Chondrocyte (in vitro differentiated cells): Measurements from ENCODE around the gene POT1. TPM values are rescaled to one million over a fixed set of nuclear protein-coding genes. Genes with fewer than 3 reads are reported as not detected.

Experiments
- DNase-seq: peaks from one replicate; pipeline ENCODE4 v3.0.0; 2021; ENCODE audit warnings: mixed read lengths, low spot score
- H3K27ac Mint-ChIP-seq: one replicate; pipeline ENCODE4 v1.8.0; 2021; ENCODE audit warnings: mild to moderate bottlenecking, moderate library complexity, mixed read lengths; ENCODE audit not compliant: unreplicated experiment
- H3K27me3 Mint-ChIP-seq: 2 replicates; pipeline ENCODE4 v1.8.0; 2021; ENCODE audit warnings: low read depth, mixed read lengths
- H3K36me3 Mint-ChIP-seq: 2 replicates; pipeline ENCODE4 v1.8.0; 2021; ENCODE audit warnings: low read depth, mixed read lengths
- H3K4me1 Mint-ChIP-seq: 2 replicates; pipeline ENCODE4 v1.8.0; 2021; ENCODE audit warnings: low read depth, mild to moderate bottlenecking, mixed read lengths
- H3K4me3 Mint-ChIP-seq: one replicate; pipeline ENCODE4 v1.8.0; 2021; ENCODE audit warnings: mild to moderate bottlenecking, moderate library complexity, mixed read lengths; ENCODE audit not compliant: unreplicated experiment
- H3K9me3 Mint-ChIP-seq: 2 replicates; pipeline ENCODE4 v1.8.0; 2021; ENCODE audit warnings: low read depth, mixed read lengths
- total RNA-seq: library from RNA; stranded (reverse); gene quantifications from 3 replicates; pipeline ENCODE4 v1.2.1, GENCODE V29; 2021
- TF ChIP-seq, protein P1 (sequence below): fragments of 200-600 bp; sonication (generic); IDR thresholded peaks from 2 replicates; pipeline ENCODE4 v1.5.0; 2021; ENCODE audit warnings: antibody characterized with exemption, mild to moderate bottlenecking, moderate library complexity

POT1 gene
- total RNA-seq, 1 donor from 2014 or later = 14.2 TPM

DNA sequence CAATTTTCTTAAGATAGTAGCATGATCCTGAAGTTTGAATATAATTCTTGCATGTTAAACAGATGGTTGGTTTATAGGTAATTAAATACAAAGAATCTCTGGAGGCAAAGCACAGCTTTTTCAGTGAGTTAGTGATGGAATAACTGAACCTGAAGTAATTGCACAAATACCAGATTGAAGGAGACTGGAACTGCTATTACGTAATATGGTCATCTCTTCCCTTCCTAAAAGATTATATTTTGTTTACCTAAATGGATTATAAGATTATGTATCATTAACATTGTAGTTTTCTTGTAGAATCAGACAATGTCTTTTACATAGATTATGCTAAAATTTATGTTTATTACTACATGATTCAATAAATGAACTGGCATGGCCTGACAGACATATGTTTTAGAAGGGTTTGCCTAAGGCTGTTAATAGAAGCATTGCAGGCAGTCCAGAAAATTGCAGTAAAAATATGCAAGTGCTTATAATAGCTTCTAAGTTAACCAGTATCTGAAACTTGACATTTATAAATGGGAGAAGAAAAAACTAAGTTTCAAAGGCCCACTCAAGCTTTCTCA, 128.2 kb downstream of the POT1 start:
- Mint-ChIP-seq H3K27me3 (no peaks in the 10 kb centered on the region), H3K9me3 (peaks cover 3% of the 10 kb centered on the region), H3K27ac (no peak overlapping the region), H3K36me3 (peaks cover 1% of the 10 kb centered on the region), H3K4me1 (no peaks in the 10 kb centered on the region), H3K4me3 (no peak overlapping the region)
- no peak for DNase-seq
- TF ChIP-seq, protein P1, sequence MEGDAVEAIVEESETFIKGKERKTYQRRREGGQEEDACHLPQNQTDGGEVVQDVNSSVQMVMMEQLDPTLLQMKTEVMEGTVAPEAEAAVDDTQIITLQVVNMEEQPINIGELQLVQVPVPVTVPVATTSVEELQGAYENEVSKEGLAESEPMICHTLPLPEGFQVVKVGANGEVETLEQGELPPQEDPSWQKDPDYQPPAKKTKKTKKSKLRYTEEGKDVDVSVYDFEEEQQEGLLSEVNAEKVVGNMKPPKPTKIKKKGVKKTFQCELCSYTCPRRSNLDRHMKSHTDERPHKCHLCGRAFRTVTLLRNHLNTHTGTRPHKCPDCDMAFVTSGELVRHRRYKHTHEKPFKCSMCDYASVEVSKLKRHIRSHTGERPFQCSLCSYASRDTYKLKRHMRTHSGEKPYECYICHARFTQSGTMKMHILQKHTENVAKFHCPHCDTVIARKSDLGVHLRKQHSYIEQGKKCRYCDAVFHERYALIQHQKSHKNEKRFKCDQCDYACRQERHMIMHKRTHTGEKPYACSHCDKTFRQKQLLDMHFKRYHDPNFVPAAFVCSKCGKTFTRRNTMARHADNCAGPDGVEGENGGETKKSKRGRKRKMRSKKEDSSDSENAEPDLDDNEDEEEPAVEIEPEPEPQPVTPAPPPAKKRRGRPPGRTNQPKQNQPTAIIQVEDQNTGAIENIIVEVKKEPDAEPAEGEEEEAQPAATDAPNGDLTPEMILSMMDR = no peak

DNA sequence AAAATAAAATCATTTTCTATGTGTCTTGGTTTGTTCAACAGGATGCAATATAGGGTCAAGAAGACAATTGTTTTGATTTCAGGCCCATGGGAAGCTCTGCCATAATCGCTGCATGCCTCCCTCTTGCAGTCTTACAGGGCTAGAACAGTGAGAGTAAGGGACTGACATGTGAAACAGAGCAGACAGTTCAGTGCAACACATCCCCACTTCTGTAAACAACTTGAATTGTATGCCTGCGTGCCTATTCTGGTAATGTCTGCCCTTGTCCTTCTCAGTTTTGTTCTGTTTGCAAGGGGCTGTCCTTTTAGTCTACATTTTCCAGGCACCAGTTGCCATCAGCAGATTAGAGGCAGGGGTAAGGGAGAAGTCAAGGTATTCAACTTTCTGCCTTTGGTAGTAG, 129.2 kb downstream of the POT1 start:
- H3K9me3 Mint-ChIP-seq = peaks cover 12% of the 10 kb centered on the region
- H3K36me3 Mint-ChIP-seq = peaks cover 3% of the 10 kb centered on the region
- H3K27me3 Mint-ChIP-seq = no peaks in the 10 kb centered on the region
- TF ChIP-seq, protein P1 = no peak
- H3K4me3 Mint-ChIP-seq = no peak overlapping the region
- H3K27ac Mint-ChIP-seq = no peak overlapping the region
- H3K4me1 Mint-ChIP-seq = no peaks in the 10 kb centered on the region
- no peak for DNase-seq

DNA sequence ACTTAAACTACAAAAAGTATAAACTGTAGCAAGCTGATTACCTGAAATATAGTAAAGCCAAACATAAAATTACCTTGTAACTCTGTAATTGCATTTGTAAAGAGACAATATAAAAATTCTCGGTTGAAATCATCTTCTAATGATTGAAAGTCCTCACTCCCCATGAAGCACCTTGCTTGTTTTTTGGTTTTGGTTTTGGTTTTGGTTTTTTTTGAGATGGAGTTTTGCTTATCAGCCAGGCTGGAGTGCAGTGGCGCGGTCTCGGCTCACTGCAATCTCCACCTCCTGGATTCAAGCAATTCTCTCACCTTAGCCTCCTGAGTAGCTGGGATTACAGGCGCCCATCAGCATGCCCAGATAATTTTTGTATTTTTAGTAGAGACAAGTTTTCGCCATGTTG, 130.2 kb downstream of the POT1 start:
- Mint-ChIP-seq H3K27me3 (no peaks in the 10 kb centered on the region), H3K27ac (no peak overlapping the region)

DNA sequence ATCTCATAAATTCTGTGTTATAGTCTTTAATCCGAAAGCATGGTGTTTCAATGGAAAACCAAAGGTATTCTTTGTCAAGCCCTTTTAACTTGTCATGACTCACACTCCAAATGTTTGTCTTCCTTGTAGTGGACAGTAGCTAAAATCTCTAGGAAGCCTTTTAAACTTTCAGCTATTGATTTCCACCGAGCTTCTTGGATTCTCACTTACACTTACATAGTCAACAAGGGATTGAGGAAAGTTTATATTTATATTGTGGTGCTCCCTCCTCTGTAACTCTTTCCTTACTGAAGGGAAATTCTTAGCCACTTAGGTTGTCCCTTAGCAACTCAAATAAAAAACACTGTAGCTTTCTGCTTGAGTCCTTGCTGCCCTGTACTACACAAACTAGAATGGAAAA, 132.9 kb downstream of the POT1 start:
- TF ChIP-seq, protein P1 = no peak
- H3K9me3 Mint-ChIP-seq = peaks cover 12% of the 10 kb centered on the region
- H3K27ac Mint-ChIP-seq = no peak overlapping the region
- peaks cover 3% of the 10 kb centered on the region for H3K36me3 Mint-ChIP-seq
- no peak overlapping the region for H3K4me3 Mint-ChIP-seq
- DNase-seq = no peak
- no peaks in the 10 kb centered on the region for H3K4me1 Mint-ChIP-seq
- H3K27me3 Mint-ChIP-seq = no peaks in the 10 kb centered on the region

More for the DNA sequence above, 130.2 kb downstream of the POT1 start:
- H3K36me3 Mint-ChIP-seq = peaks cover 3% of the 10 kb centered on the region
- H3K9me3 Mint-ChIP-seq = peaks cover 12% of the 10 kb centered on the region
- no peak overlapping the region for H3K4me3 Mint-ChIP-seq
- no peaks in the 10 kb centered on the region for H3K4me1 Mint-ChIP-seq
- no peak for DNase-seq
- TF ChIP-seq, protein P1 = no peak

DNA sequence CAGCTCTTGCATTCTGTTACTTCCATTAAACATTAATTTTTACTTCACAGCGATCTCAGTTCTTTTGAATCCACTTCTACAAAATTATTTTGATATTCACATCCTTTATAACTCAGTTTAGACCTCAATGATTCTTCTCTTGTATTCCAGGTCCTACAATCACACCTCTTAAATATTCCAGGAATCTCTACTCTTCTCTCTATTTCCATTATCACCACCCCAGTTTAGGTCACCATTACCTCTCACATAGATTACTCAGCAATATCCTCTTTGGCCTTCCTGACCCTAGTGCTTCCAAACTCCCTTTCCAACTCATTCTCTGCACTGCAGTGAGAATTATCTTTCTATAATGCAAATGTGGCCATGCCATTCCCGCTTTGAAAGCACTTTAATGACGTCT, 136.9 kb downstream of the POT1 start:
- H3K36me3 Mint-ChIP-seq = peaks cover 3% of the 10 kb centered on the region
- no peak overlapping the region for H3K4me3 Mint-ChIP-seq
- peaks cover 12% of the 10 kb centered on the region for H3K9me3 Mint-ChIP-seq
- peaks cover 3% of the 10 kb centered on the region for H3K4me1 Mint-ChIP-seq
- TF ChIP-seq, protein P1 = no peak
- no peak overlapping the region for H3K27ac Mint-ChIP-seq
- no peak for DNase-seq
- peaks cover 2% of the 10 kb centered on the region for H3K27me3 Mint-ChIP-seq
